ENCODE data around the gene STRN4.

- TF ChIP-seq, protein P1, sequence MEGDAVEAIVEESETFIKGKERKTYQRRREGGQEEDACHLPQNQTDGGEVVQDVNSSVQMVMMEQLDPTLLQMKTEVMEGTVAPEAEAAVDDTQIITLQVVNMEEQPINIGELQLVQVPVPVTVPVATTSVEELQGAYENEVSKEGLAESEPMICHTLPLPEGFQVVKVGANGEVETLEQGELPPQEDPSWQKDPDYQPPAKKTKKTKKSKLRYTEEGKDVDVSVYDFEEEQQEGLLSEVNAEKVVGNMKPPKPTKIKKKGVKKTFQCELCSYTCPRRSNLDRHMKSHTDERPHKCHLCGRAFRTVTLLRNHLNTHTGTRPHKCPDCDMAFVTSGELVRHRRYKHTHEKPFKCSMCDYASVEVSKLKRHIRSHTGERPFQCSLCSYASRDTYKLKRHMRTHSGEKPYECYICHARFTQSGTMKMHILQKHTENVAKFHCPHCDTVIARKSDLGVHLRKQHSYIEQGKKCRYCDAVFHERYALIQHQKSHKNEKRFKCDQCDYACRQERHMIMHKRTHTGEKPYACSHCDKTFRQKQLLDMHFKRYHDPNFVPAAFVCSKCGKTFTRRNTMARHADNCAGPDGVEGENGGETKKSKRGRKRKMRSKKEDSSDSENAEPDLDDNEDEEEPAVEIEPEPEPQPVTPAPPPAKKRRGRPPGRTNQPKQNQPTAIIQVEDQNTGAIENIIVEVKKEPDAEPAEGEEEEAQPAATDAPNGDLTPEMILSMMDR (IDR thresholded peaks at IDR 0.05) = no peak
- no peak for TF ChIP-seq POLR2AphosphoS5 (IDR thresholded peaks at IDR 0.05; ENCODE audit: low read depth, low read length)
- no peak for TF ChIP-seq EP300 (IDR thresholded peaks at IDR 0.05; ENCODE audit: borderline replicate concordance in 1 of 2, low read depth in 1 of 2, low read length in 1 of 2)
- no peak for TF ChIP-seq JUND (IDR thresholded peaks at IDR 0.05)
- TF ChIP-seq, protein P2, sequence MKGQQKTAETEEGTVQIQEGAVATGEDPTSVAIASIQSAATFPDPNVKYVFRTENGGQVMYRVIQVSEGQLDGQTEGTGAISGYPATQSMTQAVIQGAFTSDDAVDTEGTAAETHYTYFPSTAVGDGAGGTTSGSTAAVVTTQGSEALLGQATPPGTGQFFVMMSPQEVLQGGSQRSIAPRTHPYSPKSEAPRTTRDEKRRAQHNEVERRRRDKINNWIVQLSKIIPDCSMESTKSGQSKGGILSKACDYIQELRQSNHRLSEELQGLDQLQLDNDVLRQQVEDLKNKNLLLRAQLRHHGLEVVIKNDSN (IDR thresholded peaks at IDR 0.05; ENCODE audit: borderline replicate concordance, low read depth) = no peak
- TF ChIP-seq EZH2phosphoT487 (IDR thresholded peaks at IDR 0.05; ENCODE audit: borderline replicate concordance, low read depth) = no peak
Observed at GRCh38 chr19:46696052-46696451, 50.2 kb downstream of the STRN4 start.
